ENCODE data around the gene ATP2B3. TPM values are rescaled to one million over a fixed set of nuclear protein-coding genes. Genes with fewer than 3 reads are reported as not detected.

The ATP2B3 gene
- total RNA-seq, 1 donor from 2014 or later: not detected

DNA sequence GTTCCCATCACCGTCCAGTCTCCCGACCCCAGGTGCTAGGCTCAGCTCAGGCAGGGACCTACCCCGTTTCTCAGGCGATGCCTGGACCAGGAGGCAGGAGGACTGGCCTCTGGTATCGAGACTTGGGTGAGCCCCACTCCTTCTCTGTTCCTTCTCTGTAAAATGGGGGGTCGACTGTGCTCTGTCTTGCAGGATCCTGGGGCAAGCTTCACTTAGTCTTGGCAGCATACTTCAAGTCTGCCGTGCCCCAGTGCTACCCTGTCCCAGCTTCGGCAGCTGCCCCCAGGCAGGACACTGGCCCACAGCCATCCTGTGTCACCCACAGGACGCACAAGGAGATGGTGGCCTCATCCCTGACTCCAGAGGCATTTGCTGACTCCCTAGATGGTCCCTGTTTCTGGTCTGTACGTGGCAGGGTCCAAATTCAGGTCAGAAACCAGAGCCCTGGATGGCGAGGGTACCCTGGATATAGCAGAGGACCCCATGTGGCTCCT lies 40.0 kb upstream of the ATP2B3 start:
- Histone ChIP-seq H3K27me3 (ENCODE audit: control insufficient read depth, insufficient read depth, low read length) (no peaks in the 10 kb centered on the region), H3K36me3 (ENCODE audit: control insufficient read depth, insufficient read depth, low read length) (no peaks in the 10 kb centered on the region), H3K4me3 (ENCODE audit: low read depth, low read length) (no peak overlapping the region)
- no peak for DNase-seq (ENCODE audit: low read depth)
- no peak for TF ChIP-seq CTCF (IDR thresholded peaks at IDR 0.05; ENCODE audit: insufficient read depth, low read length, poor library complexity, severe bottlenecking)

DNA sequence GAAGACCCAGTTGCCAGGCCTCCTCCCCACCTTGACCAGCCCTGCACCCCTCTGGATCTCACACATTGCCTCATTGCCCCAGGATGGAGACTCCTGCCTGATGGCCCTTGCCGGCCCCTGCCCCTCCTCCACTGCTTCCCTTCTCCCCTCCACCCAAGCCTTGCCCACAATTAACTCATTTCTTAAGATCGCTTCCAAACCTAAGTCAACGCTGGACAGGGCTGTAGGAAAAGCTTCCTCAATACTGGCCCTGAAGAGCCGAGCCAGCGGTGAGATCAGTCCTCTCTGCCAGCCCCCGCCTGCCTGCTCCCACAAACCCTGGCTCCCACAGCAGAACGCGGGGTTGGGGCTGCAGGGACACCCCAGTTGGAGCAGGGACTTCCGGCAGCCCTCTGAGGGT lies 39.5 kb upstream of the ATP2B3 start:
- Histone ChIP-seq H3K27me3 (ENCODE audit: control insufficient read depth, insufficient read depth, low read length) (no peaks in the 10 kb centered on the region), H3K36me3 (ENCODE audit: control insufficient read depth, insufficient read depth, low read length) (no peaks in the 10 kb centered on the region), H3K4me3 (ENCODE audit: low read depth, low read length) (no peak overlapping the region)
- DNase-seq (ENCODE audit: low read depth): no peak
- no peak for TF ChIP-seq CTCF (IDR thresholded peaks at IDR 0.05; ENCODE audit: insufficient read depth, low read length, poor library complexity, severe bottlenecking)

DNA sequence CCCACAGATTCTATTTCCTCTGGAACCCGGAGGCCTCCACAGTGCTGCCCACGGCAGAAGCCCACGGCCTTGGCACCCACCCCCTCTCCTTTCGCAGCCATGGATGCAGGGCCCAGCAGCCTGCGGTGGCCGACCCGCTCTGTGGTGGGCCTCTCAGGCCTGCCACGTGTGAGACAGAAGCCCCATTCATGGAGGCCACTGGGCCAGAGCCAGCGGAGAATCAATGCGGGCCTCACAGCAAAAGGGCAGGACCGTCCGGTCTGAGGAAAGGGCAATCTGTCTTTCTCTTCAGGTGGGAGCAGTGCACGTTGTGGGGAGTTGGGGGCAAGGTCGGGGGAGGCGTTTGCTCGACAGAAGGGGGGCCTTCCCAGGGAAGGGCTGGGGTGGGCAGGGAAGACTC lies 38.7 kb upstream of the ATP2B3 start:
- H3K27me3 ChIP-seq (ENCODE audit: control insufficient read depth, insufficient read depth, low read length): no peaks in the 10 kb centered on the region
- TF ChIP-seq CTCF (IDR thresholded peaks at IDR 0.05; ENCODE audit: insufficient read depth, low read length, poor library complexity, severe bottlenecking): no peak
- no peak for DNase-seq (ENCODE audit: low read depth)
- H3K4me3 ChIP-seq (ENCODE audit: low read depth, low read length): no peak overlapping the region
- no peaks in the 10 kb centered on the region for H3K36me3 ChIP-seq (ENCODE audit: control insufficient read depth, insufficient read depth, low read length)

DNA sequence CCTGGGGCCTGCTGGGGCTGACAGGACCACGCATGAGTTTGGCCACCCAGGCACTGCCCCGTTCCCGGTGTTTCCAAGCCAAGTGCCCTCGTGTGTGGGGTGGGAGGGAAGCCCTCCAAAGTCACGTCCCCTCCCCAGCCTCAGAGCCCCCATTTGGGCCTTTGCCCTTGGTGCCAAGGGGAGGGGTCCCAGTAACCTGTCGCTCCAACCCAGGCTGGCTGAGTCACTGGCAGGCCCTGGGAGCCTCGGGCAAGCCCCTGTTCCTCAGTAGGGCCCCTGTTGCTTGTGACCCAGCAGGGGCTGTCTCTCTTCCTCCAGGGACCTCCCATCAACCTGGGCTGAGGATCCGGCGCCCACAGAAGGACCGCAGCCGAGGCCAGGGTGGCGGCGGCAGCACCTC lies 36.4 kb upstream of the ATP2B3 start:
- no peaks in the 10 kb centered on the region for H3K36me3 ChIP-seq (ENCODE audit: control insufficient read depth, insufficient read depth, low read length)

DNA sequence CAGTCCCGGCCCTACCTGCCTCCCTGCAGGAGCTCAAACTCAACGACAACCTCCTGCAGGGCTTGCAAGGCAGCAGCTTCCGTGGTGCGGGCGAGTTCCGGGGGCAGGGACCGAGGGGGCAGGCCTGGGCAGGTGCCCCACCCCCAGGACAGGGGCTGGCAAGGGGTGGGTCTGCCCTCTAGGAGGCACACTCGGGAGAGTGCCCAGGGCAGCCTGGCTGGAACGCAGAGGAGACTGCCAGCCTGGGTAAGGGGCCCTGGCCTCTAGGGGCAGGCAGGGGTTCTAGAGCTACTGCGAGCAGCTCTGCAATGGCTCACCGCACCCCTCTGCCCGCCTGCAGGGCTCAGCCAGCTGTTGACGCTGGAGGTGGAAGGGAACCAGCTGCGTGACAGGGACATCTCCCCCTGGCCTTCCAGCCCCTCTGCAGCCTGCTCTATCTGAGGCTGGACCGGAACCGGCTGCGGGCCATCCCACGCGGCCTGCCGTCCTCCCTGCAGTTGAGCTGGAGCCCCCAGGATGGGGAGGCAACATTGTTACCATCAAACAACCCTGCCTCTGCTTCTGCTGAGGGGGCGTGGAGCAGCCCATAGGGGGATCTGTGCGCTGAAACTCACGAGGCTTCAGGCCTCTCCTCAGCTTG lies 34.9 kb upstream of the ATP2B3 start:
- H3K36me3 ChIP-seq (ENCODE audit: control insufficient read depth, insufficient read depth, low read length): no peaks in the 10 kb centered on the region
- TF ChIP-seq CTCF (IDR thresholded peaks at IDR 0.05; ENCODE audit: insufficient read depth, low read length, poor library complexity, severe bottlenecking): no peak
- no peak overlapping the region for H3K4me3 ChIP-seq (ENCODE audit: low read depth, low read length)
- no peak for DNase-seq (ENCODE audit: low read depth)
- H3K27me3 ChIP-seq (ENCODE audit: control insufficient read depth, insufficient read depth, low read length): peaks cover 2% of the 10 kb centered on the region

More for the DNA sequence above, 36.4 kb upstream of the ATP2B3 start:
- no peak for TF ChIP-seq CTCF (IDR thresholded peaks at IDR 0.05; ENCODE audit: insufficient read depth, low read length, poor library complexity, severe bottlenecking)
- Histone ChIP-seq H3K4me3 (ENCODE audit: low read depth, low read length) (no peak overlapping the region), H3K27me3 (ENCODE audit: control insufficient read depth, insufficient read depth, low read length) (peaks cover 2% of the 10 kb centered on the region)
- no peak for DNase-seq (ENCODE audit: low read depth)

Measured in kidney epithelial cell (primary cell).